HG03565 (cell line): Measurements from ENCODE around the gene GATA1.

Experiments
- ATAC-seq: cut with Tn5 transposase; IDR thresholded peaks from one replicate; pipeline ENCODE4 v1.9.1; 2021; ENCODE audit warnings: mild to moderate bottlenecking, moderate library complexity; ENCODE audit not compliant: unreplicated experiment

The GATA1 gene

DNA sequence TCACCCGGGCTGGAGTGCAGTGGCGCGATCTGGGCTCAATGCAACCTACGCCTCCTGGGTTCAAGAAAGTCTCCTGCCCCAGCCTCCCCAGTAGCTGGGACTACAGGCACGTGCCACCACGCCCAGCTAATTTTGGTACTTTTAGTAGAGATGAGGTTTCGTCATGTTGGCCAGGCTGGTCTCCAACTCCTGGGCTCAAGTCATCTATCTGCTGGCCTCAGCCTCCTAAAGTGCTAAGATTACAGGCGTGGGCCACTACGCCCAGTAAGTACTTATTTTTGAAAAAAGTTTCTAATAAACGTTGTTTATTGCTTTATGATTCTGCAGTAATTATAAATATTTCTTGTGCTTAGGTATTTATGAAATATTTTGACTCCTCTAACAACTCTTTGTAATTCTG lies 53.3 kb downstream of the GATA1 start:
- no peak for ATAC-seq
